Smooth muscle cell of the brain vasculature (primary cell): ENCODE data around the gene KCNAB1.

ENCODE experiments used
- DNase-seq: peaks from one replicate; pipeline ENCODE4 v3.0.0-alpha.2; 2012; ENCODE audit warnings: low read depth, low spot score

KCNAB1 gene

DNA sequence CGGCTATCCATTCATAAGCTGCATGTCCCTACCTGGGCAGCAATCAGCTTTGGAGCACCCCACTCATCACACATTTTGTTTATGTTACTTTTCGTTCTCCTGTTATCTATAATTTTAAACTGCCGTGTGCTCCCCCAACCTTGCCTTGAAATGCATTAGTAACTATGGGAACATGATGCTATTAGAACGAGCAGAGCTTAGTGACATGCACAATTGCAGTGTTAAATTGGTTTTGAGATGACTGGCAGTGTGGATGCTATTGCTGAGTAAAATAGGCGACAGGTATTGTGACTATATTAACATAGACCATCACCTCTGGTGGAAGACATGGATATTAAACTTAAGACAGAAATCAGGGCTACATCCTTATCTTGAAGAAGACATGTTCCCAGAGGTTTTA lies 191.6 kb downstream of the KCNAB1 start:
- DNase-seq = no peak

DNA sequence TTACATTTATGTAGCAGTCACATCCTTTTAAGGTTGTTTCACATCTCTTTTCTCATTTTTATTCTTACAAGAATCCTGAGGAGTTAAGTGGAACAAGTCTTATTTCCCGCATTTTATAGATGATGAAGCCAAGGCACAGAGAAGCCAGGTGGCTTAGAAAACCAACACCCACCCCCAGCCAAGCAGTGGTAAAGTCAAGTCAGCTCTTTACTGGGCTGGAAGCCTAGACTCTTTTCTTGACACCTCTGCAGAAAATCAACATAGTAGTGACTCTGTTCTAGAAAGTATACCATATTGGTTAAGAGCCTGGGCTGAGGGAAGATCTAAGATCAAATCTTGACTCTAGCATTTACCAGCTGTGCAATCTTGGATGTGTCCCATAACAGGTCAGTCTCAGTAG lies 195.7 kb downstream of the KCNAB1 start:
- no peak for DNase-seq

DNA sequence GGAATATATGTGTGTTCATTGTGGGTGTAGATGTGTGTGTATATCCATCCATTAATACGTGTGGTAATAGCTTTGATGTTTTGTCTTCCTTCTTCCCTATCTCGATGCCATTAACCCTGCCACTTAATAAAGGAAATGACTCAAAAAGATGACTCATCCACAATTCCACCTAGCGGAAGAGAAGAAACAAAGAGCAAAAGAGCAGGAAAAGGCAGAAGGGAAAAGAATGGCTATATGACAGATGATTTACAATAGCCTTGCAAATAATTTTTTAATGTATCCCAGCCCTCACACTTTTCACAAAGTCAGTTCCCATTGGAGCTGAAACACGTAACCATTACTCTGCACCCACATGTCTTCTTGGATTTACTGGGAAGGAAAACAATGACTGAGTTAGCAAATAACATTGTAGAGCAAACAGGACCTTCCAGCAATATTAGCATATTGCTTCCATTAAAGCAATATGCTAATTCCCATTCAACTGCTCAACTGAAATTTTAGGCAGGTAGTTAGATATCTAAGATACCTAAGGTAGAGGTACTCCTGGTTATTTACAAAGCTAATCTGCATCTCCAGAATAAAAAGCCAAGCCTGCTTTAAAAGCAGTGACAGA lies 197.2 kb downstream of the KCNAB1 start:
- no peak for DNase-seq

DNA sequence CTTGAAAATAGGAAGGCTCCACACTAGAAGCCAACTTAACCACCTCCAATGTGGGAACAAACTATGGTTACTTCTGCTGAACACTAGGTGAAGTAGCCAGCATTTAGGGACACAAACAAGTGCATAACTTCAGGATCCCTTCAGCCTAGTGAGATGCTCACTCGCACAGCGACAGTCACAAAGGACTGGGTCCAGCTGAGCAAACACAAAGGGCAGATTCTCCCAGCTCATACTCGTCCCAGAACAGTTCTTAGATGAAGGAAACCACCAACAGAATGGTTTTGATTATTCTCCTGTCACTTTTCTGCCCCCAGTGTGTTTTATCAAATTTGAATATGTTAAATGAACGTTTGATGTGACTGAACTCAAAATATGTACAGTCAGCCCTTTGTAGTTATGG lies 201.6 kb downstream of the KCNAB1 start:
- DNase-seq = no peak

DNA sequence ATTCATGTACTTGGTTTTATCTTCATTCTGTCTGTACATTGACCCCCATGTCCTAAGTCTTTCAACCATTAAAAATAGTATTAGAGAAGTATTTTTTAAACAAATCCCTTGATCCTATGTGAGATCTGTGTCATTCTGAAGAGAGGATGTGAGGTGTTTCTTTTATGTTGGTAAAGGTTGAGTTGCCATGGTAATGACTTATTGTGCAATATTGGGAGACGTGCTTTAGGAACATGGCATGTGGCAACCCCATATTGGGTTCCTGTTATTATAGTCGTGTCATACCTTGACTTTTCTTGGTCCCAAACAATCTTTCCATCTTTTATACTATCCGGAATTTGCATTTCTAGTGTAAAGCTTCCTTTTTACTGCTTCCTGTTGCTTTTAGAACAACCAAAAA lies 203.1 kb downstream of the KCNAB1 start:
- no peak for DNase-seq

DNA sequence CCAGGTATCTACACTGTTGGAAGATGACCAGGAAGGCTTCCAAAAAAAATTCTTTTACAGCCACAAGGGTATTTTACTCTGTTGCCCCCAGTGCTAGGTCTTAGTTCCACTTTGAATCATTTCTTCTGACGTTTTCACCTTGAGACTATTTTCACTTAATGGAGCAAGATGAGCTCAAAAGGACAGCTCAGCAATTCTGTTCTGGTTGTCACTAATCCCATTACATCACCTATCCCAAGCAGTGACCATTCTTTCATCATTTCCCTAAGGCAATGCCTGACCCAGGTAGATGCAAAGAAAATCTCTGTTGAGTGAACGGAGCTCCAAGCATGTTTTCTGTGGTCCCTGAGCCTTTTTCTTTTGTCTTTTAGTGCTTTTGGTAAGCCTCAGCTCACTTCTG lies 210.0 kb downstream of the KCNAB1 start:
- no peak for DNase-seq

DNA sequence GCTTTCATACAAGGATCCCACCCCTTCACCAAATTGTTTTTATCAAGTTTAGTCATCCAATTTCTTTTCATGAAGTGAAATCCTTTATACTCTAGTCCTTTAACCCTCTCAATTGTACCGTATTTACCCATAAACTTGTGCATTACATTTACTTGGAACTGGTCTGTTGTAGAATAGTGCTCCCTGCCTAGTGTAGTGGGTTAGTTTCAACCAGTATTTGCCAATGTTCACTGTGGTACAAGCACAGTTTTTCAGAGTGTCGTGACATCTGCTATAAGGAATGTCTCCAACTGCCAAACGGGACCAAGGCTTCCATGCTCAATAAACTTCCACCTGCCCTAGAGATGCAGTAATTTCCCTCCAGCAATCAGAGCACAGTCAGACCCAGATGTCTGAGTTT lies 211.9 kb downstream of the KCNAB1 start:
- no peak for DNase-seq

DNA sequence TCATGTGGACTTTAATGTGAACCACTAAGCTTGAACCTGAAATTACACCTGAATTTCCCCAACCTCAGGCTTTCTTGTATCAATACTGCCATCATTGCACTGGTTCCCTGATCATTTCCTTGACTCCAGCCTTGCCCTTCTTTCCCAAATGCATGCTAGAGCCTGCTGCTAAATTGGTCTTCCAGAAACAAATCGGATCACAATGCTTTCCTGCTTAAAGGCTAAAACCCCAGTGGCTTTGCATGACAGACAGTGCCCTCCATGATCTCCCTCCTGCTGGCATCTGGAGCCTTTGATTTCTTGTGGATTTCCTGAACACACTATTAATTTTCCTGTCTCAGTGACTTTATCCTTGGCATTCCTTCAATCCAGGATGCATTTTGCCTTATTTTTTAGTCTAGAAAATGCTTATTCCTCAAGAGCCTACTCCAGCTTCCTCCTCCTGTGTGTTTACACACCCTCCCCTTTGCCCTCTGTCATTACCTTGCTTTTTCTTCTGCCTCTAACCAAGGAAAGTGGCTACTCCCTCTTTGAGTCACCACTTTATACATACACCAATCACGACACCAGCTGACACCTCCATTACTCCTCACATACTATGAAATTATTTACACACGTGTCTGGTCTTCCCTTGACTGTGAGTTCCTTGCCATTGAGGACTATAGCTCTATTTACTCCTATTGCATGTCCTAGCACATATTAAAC lies 214.6 kb downstream of the KCNAB1 start:
- DNase-seq = no peak

DNA sequence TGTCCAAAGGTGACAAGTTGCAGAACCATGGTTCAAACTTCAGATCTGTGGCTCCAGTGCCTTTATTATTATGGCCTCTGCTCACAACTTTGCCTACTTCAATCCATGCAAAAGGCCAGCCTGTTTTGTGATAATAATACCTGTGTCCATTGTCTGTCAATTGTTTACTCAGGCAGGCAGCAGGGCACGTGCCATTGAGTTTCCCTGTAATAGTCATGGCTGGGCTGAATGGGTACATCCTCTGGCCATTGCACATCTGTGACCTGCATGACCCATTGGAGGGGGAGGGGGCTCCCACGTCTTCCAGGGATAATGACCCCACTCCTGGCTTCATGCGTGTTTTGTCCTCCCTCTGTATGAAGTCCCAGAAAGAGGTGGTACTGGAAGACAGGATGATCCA lies 219.1 kb downstream of the KCNAB1 start:
- DNase-seq = no peak

DNA sequence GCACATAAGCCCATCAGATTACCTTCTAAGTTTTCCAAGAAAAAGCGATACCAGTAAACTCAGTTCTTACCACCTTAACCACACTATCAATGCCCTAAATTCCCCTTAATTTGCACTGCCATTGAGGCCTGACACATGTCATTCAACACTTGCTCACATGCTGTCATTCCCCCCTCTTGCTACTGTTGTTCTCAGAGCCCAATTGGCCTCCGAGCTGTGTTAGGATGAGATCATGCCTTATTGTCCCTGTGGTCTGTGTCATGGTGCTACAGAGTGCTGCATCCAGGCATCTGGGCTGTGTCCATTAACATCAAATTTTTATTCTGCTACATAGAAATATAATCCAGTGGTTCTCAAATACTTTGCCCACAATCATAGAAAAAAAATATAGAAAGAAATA lies 221.0 kb downstream of the KCNAB1 start:
- DNase-seq = no peak

DNA sequence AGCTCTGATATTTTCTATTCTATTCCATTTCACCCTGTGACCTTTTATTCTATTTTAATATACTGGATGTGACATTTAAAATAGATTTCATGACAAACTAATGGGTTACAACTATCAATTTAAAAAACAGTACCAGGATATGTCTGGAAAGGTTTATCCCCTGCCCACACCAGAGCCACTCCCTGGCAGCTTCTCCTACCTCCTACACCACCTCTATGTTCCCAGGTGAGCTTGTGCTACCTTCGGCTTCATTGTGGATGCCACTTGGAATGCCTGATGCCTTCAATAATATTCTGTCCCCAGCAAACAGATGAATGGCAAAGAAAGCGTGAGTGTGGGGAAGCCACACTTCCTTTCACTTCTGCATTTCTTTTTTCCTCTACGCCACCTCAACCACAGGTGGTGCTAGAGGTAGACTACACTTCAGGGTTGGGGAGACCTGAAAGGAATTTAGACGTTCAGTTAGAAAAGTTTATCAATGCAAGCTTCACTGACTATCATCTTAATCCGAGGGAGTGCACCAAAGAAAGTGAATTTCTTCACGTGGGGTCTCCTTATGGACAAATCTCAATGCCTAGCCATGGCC lies 221.5 kb downstream of the KCNAB1 start:
- no peak for DNase-seq

DNA sequence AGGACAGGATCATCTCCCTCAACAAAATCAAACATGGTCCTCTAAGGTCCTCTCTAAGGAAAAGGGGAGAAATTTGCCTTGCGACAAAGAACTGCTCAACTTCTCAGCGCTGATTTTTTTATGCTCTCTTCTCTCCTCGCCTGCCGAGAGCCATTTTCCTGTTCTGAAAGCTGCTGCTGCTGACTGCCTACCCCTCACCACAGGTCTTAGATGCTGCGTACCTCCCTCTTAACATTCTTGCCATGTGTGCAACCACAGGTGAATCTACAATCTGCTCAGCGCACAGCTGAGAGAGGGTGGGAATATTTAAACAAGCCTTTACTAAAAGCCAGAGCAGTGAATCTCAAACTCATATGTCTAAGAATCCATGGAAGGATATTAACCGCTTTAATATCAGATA lies 223.8 kb downstream of the KCNAB1 start:
- DNase-seq = no peak

DNA sequence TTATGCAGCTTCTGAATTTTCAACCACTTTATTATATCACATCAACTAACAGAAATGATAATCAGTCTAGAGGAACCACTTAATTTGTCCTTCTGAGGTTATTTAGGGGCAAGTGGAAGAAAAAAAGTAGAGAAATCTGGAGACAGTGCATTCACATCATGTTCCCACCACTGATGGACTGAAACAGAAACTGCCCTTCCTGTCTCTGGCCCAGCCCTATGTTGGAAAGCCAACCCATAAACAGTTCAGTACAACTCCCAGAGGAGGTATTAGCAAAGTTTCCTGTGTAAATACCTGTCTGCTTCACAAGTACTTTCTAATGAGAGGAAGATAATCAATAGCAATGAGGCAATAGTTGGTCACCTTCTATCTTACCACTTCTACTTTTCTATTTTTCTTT lies 228.7 kb downstream of the KCNAB1 start:
- DNase-seq = no peak

DNA sequence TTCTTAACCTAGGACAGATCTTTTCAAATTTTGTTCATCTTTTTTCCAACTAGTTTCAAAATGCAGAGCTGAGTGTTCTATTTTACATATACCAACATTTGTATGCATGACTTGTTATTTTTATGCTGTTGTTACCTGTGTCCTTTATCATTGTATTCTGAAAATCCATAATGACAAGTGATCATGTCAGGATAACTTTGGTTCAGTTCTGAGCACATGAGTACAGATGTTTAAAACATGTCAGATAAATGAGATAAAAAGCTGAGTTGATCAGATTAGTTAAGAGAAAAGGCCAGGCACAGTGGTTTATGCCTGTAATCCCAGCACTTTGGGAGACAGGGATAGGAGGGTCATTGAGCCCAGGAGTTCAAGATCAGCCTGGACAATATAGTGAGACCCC lies 229.6 kb downstream of the KCNAB1 start:
- no peak for DNase-seq

DNA sequence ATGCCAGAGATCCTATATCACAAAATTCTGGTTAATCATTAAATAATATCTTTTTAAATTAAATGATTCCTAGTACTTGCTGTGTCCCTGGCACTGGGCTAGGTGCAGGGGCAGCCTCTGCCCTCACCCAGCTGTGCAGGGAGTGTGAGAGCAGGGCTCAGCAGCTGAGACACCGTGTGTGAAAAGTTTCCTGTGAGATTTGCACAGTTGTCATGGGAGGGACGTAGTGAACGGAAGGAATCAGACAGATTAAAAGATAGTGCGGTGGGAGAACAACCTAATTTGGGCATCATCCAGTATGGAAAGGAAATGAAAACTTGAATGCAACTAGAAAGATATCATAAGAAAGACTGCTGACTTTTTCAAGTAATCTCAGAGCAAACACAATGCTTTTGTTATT lies 230.4 kb downstream of the KCNAB1 start:
- no peak for DNase-seq

DNA sequence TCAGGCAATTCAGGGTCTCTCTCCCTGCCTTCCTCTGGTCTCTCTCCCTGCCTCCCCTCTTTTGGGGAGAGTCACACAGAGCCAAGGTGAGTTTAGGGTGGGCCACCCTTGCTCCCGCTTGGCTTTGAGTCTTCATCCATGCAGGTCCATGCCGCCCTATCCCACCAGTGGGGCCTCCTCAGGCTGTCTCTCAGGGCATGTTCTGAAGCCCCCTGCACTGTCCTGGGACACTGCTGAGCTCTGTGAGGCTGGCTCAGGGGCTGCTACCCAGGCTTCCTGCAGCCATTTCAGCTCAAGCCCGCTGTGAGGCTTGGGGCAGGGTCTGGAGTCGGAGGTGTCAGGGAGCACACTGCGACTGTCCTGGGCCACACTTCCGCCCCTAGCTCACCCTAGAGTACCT lies 231.4 kb downstream of the KCNAB1 start:
- DNase-seq = no peak

DNA sequence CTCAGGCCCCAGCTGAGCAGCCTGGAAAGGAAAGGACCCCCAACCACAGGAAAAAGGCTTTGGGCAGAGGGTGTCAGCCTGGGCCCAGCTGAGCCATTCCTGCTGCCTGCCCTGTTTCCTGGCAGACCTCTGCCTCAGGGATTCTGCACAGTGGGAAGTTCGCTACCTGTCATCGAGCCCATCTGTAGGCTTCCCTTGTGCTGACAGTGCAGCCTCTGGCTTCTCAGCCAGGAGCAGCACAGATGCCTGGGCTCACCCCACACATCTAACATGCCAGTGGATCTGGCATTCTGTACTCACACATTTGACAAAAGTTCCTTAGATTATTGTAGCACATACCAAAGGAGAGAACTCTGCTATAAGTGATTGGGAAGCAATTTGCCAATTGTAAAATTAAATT lies 232.3 kb downstream of the KCNAB1 start:
- no peak for DNase-seq

DNA sequence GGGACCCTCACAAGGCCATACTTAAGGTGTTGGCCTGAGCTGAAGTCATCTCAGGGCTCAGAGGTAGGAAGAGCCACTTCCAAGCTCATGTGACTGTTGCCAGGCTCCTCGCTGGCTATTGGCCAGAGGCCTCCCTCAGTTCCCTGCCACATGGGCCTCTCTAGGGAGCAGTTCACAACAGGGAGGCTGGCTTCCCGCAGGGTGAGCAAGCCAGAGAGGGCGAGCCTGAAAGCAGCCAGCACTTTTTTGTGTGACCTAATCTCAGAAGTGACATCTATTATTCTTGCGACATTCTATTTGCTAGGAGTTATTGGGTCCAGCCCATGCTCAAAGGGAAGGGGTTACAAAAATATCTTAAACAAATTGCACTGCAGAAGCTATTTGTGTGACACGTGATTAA lies 233.2 kb downstream of the KCNAB1 start:
- no peak for DNase-seq

DNA sequence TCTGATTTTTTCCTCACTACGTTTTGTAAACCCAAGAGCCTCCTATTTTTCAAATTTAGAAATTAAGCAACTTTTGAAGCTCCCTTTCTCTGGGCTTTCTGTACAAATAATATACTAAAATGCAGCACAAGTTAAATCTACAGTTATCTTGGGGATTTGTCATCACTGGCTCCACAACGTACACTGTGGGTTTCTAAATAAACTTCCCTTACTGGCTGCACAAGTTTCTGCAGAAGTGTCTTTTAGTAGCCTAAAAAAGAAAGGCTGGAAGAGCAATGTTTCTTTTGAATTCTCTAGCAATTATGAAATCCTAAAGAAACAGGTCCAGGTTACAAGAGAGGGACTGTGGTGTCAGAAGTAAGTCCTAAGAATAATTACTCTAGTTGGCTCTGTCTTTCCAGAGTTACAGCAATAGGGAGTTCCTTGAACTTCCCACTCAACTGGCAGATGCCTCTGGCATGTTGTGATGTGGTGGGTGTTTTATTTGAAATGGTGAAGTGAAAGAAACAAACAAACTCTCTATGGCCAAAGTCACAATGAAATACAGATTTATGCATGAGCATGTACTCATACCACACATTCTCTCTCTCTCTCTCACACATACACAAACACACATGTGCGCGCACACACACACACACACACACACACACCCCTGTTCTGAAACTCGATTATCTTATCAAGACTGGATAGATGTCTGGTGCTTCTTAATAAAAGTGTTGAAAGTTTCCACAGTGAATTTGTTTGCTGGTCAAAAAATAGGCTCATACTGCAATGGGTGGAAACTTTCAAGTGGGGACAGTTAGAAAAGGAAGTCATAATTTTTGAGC lies 236.4 kb downstream of the KCNAB1 start:
- DNase-seq = no peak

DNA sequence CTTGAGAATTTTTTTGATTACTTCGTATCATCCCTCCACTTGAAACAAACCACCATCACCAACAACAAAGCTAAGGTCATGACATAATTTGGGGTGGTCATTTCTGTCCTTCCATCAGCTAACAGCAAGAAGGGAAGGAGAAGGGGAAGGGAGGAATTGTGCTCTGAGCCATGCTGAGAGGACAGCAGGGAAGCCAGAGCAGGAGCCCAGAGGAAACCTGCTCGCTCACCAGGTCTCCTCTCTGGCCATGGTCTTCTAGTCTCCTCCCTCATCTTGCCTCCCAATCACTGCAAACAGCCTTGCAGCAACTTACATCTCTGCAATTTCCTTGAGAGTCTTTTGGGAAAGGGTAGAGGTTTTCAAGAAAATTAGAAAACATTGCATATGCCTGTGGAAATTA lies 237.9 kb downstream of the KCNAB1 start:
- no peak for DNase-seq

DNA sequence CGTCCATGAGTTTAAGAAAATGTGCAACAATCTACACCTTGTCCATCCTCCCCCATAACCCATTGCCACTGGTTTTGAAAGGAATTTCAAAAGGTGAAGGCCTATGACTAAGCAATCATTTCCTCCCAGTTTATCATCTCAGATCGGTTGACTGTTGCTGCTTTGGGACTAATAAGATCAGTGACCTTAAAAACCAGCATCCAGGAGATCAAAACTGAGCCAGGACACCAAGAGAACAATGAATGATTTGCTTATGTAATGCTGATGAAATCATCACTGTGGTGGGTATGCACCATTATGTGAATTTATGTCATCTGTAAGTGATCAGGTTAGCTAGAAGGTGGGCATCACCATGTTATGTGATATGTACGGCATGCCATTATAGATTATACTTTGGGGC lies 239.0 kb downstream of the KCNAB1 start:
- DNase-seq = no peak

DNA sequence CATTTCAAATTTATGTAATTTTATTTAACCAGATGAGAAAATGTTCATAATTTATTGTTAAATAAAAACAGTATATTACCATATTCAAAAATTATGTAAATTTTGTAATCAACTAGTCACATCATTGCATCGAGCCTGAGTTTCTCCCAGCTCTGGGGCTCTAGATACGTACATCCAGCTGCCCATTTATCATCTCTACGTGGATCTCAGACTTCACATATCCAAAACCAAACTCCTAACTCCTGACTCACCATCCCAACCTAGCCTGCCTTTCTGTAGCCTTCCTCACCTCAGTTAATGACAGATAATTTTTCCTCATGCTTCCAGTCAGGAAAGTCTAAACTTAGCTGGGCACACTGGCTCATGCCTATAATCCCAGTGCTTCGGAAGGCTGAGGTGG lies 239.7 kb downstream of the KCNAB1 start:
- no peak for DNase-seq

DNA sequence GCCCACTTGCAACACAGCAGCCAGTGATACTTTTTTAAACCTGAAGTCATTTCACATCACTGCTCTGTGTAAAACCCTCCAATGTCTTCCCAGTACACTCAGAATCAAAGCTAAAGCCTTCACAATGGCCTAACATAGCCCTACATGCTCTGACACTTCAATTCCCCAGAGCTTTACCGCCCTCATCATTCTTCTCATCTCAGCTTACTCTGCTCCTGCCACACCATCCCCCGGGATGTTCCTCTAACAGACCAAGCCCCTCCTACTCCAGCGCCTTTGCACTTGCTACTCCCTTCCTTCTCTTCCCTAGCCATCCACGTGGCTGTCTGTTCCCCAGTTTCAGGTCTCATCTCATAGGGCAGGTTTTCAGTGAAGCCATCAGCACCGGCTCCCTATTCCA lies 240.6 kb downstream of the KCNAB1 start:
- no peak for DNase-seq
